Stomach (tissue), 4 donors: Measurements from ENCODE around the gene RUFY1.

Experiments used
- EP300 ChIP-seq: sonication (generic); formaldehyde crosslinking; IDR thresholded peaks from one replicate; pipeline ENCODE4 v1.6.1; 2017; ENCODE audit warnings: antibody characterized with exemption
- POLR2AphosphoS5 ChIP-seq, 3 donors: sonication (generic); formaldehyde crosslinking; IDR thresholded peaks; one replicate each; pipeline ENCODE4 v1.6.1; 2016; ENCODE audit warnings: antibody characterized with exemption in 3 of 3
- TF ChIP-seq, protein P1 (sequence below), 7 experiments: fragments of 450-650 bp in 4 of 7; fragments of 200-600 bp in 3 of 7; sonication (generic) in 3 of 7; IDR thresholded peaks; one replicate each; pipeline ENCODE4 v1.5.1; 2016 to 2019; ENCODE audit warnings: antibody characterized with exemption in 7 of 7, control low read depth in 2 of 7, mild to moderate bottlenecking in 1 of 7

DNA sequence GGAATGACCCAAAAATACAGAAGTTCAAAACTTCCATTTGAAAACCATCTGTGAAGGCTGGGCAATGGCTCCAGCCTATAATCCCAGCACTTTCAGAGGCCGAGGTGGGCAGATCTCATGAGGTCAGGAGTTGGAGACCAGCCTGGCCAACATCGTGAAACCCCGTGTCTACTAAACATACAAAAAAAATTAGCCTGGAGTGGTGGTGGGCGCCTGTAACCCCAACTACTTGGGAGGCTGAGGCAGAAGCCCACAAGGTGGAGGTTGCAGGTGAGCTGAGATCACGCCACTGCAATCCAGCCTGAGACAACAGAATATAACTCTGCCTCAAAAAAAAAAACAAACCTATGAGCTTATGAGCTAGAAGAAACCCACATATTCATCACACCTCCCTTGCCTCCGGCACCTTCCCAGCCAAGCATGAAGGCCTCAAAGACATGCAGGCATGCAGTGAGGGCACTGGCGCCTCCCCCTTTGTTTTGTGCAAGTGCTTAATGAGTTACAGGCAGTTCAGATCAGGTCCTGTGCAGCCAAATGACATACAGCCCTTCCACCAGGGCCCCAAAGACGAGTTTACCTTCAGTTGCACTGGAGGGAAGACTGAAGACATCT is 63.2 kb downstream of the RUFY1 start:
- TF ChIP-seq, protein P1, sequence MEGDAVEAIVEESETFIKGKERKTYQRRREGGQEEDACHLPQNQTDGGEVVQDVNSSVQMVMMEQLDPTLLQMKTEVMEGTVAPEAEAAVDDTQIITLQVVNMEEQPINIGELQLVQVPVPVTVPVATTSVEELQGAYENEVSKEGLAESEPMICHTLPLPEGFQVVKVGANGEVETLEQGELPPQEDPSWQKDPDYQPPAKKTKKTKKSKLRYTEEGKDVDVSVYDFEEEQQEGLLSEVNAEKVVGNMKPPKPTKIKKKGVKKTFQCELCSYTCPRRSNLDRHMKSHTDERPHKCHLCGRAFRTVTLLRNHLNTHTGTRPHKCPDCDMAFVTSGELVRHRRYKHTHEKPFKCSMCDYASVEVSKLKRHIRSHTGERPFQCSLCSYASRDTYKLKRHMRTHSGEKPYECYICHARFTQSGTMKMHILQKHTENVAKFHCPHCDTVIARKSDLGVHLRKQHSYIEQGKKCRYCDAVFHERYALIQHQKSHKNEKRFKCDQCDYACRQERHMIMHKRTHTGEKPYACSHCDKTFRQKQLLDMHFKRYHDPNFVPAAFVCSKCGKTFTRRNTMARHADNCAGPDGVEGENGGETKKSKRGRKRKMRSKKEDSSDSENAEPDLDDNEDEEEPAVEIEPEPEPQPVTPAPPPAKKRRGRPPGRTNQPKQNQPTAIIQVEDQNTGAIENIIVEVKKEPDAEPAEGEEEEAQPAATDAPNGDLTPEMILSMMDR (IDR thresholded peaks at IDR 0.05) = no peak
- TF ChIP-seq POLR2AphosphoS5 (IDR thresholded peaks at IDR 0.05) (peak in 2 of 3 donors; percentile 19 to 20), EP300 (no peak)
